Tibial artery (tissue), 4 donors: ENCODE results near the gene CAP2.

Source experiments
- DNase-seq, 2 donors: peaks; one replicate each; pipeline ENCODE4 v3.0.0-alpha.2; 2019
- H3K27ac ChIP-seq, 2 donors: fragments of 200-600 bp; sonication (generic) in 1 of 2; 1 replicate in 1 of 2; 2 replicates in 1 of 2; pipeline ENCODE4 v1.5.1; 2018 to 2019; ENCODE audit warnings: mild to moderate bottlenecking in 1 of 2
- H3K27me3 ChIP-seq, 2 donors: fragments of 200-600 bp; sonication (generic) in 1 of 2; one replicate each; pipeline versions ENCODE4 v1.5.1 to v1.6.0; 2016 to 2019
- H3K36me3 ChIP-seq, 3 donors: fragments of 200-600 bp; sonication (generic) in 2 of 3; one replicate each; pipeline ENCODE4 v1.5.1; 2016 to 2019; ENCODE audit warnings: mild to moderate bottlenecking in 2 of 3
- H3K4me1 ChIP-seq, 4 donors: fragments of 200-600 bp; sonication (generic) in 2 of 4; 1 replicate in 3 of 4; 2 replicates in 1 of 4; pipeline ENCODE4 v1.5.1; 2016 to 2019
- H3K4me3 ChIP-seq, 2 donors: fragments of 200-600 bp; sonication (generic) in 1 of 2; 1 replicate in 1 of 2; 2 replicates in 1 of 2; pipeline ENCODE4 v1.5.1; 2018 to 2019; ENCODE audit warnings: mild to moderate bottlenecking in 2 of 2
- H3K9me3 ChIP-seq, 3 donors: fragments of 200-600 bp; sonication (generic) in 1 of 3; one replicate each; pipeline ENCODE4 v1.5.1; 2016 to 2019
- intact Hi-C: fragments of 100-400 bp; cut with DNase I; formaldehyde crosslinking; loops from one replicate; pipeline ENCODE4 v1.15.0; 2023; ENCODE audit warnings: low total_unique reads
- TF ChIP-seq, protein P1 (sequence below), 2 experiments: fragments of 200-600 bp in 1 of 2; fragments of 450-650 bp in 1 of 2; IDR thresholded peaks; one replicate each; pipeline ENCODE4 v1.5.1; 2017 to 2019; ENCODE audit warnings: antibody characterized with exemption in 2 of 2, mild to moderate bottlenecking in 1 of 2, moderate library complexity in 1 of 2

Gene CAP2

DNA sequence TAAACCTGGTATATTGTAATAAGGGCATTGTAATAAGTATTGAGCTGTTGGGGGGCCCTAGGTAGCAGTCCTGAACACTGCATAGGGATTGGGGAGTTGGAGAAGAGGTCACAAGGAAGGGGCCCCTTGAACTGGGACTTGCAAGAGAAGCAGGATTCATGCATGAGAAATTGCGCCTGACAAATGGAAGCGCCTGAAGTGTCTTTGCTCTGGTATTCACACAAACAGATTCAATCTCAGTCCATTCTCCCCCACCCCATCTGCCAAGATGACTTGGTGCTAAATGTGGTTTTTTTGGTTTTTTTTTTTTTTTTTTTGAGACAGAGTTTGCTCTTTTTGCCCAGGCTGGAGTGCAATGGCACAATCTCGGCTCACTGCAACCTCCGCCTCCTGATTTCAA lies 87.1 kb downstream of the CAP2 start:
- no peak for DNase-seq
- H3K9me3 ChIP-seq = no peaks in the 10 kb centered on the region
- intact Hi-C loops = no loop called here
- H3K27ac ChIP-seq = no peak overlapping the region
- no peak overlapping the region for H3K4me3 ChIP-seq
- H3K4me1 ChIP-seq = peaks cover 0 to 14% (median 0%) of the 10 kb centered on the region in 4 donors
- no peaks in the 10 kb centered on the region for H3K27me3 ChIP-seq
- TF ChIP-seq, protein P1, sequence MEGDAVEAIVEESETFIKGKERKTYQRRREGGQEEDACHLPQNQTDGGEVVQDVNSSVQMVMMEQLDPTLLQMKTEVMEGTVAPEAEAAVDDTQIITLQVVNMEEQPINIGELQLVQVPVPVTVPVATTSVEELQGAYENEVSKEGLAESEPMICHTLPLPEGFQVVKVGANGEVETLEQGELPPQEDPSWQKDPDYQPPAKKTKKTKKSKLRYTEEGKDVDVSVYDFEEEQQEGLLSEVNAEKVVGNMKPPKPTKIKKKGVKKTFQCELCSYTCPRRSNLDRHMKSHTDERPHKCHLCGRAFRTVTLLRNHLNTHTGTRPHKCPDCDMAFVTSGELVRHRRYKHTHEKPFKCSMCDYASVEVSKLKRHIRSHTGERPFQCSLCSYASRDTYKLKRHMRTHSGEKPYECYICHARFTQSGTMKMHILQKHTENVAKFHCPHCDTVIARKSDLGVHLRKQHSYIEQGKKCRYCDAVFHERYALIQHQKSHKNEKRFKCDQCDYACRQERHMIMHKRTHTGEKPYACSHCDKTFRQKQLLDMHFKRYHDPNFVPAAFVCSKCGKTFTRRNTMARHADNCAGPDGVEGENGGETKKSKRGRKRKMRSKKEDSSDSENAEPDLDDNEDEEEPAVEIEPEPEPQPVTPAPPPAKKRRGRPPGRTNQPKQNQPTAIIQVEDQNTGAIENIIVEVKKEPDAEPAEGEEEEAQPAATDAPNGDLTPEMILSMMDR (IDR thresholded peaks at IDR 0.05) = no peak
- H3K36me3 ChIP-seq = no peaks in the 10 kb centered on the region

DNA sequence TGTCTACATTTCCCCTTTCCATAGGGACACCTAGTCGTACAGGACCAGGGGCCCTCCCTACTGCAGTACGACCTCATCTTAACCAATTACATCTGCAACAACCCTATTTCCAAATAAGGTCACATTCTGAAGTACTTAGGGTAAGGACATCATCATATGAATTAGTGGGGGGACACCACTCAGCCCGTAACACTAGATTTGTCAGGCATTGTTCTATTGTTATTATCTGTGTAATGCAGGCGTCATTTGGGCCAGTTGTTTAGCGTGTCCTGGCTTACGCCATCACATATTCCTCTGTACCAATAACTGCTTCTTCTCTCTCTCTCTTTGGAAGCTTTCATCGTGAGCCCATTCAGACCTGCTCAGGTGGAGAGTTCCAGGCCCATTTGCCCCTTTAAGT lies 89.3 kb downstream of the CAP2 start:
- Histone ChIP-seq H3K27me3 (no peaks in the 10 kb centered on the region), H3K36me3 (no peaks in the 10 kb centered on the region), H3K27ac (no peak overlapping the region), H3K4me3 (no peak overlapping the region), H3K4me1 (peaks cover 0 to 13% (median 0%) of the 10 kb centered on the region in 4 donors), H3K9me3 (no peaks in the 10 kb centered on the region)
- intact Hi-C loops = no loop called here
- TF ChIP-seq, protein P1 (IDR thresholded peaks at IDR 0.05) = no peak
- no peak for DNase-seq

DNA sequence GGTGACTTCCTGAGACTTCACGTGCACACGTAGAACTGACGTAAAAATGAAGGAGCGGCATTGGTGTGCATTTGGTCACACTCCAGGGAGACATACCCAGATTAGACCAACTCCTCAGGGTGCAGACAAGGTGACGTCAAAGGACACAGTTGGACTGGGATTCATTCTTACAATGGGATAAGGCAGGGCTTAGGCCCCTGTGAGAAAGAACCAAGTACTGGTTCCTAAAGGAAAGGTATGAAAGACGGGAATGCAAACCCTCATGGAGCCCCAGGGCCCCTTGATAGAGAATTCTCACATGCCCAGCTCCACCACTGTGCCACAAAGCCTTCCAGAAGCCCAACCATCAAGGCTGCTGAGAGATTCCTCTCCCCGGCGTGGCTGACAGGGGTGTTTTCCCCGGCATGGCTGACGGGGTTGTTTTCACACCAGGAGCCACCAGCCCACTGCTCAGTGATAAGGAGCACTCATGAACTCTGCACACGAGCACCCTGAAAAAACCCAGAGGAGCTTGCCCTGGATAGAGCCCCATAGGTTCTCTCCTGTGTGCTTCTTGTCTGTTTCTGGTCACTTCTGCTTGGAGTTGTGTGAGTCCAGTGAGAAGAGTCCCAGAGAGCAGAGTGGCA lies 90.1 kb downstream of the CAP2 start:
- H3K27me3 ChIP-seq = no peaks in the 10 kb centered on the region
- no peaks in the 10 kb centered on the region for H3K9me3 ChIP-seq
- DNase-seq = no peak
- TF ChIP-seq, protein P1 (IDR thresholded peaks at IDR 0.05) = no peak
- peaks cover 0 to 7% (median 0%) of the 10 kb centered on the region in 4 donors for H3K4me1 ChIP-seq
- no peaks in the 10 kb centered on the region for H3K36me3 ChIP-seq
- intact Hi-C loops = no loop called here
- H3K27ac ChIP-seq = no peak overlapping the region
- H3K4me3 ChIP-seq = no peak overlapping the region

DNA sequence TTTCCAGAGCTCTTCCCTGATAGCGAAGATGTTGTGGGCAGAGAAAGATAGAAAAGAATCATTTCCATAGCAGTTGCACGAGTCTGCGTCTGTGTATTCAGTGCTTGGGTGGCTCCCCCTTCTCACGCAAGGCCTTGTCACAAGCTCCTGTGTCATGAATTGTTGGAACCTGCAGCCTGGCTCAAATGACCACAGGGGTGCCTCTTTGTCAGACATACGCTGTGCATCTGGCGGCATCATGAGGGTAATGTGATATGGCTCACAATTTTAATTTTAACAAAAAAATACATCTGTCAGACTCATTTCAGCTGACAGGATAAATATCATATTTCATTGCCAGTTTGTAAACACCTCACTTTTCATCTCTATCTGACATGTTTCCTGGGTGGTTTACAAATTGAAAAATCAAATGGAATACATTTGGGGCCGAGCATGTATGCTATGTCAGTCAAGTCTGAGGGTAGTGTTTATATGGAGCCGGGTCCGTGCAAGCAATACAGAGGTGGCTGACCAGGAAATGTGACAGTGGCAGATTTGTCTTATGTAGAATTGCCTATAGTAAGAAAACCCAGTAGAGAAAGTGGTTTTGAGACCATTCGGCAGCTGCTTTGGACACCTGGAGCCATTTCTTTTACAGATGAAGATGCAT lies 90.9 kb downstream of the CAP2 start:
- DNase-seq = no peak
- H3K9me3 ChIP-seq = no peaks in the 10 kb centered on the region
- H3K4me1 ChIP-seq = no peaks in the 10 kb centered on the region
- intact Hi-C loops = no loop called here
- H3K27me3 ChIP-seq = no peaks in the 10 kb centered on the region
- H3K4me3 ChIP-seq = no peak overlapping the region
- H3K36me3 ChIP-seq = no peaks in the 10 kb centered on the region
- H3K27ac ChIP-seq = no peak overlapping the region
- TF ChIP-seq, protein P1 (IDR thresholded peaks at IDR 0.05) = no peak

DNA sequence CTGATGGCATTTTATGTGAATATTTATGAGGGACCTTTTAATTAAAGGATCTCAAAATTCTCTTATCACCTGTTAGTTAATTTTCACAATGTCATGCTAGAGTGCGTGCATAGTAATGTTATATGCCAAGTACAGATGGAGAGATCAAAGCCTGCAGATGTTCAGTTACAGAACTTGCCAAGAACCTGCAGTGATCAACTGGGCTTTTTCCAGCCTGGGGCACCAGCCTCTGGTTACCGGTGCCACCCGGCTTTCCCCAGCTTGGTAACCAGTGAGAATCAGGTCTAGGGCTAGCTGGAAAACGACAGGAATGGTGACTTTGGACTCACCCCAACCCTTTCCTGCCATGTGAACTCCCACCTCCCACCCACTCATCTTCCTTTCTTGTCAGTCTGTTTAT lies 91.8 kb downstream of the CAP2 start:
- no peak overlapping the region for H3K27ac ChIP-seq
- peaks cover 0 to under 1% (median 0%) of the 10 kb centered on the region in 4 donors for H3K4me1 ChIP-seq
- no peaks in the 10 kb centered on the region for H3K36me3 ChIP-seq
- no peaks in the 10 kb centered on the region for H3K9me3 ChIP-seq
- no peak overlapping the region for H3K4me3 ChIP-seq
- H3K27me3 ChIP-seq = no peaks in the 10 kb centered on the region
- TF ChIP-seq, protein P1 (IDR thresholded peaks at IDR 0.05) = no peak
- intact Hi-C loops = no loop called here
- DNase-seq = no peak
